ENCODE data around the gene KCNQ5. TPM values are rescaled to one million over a fixed set of nuclear protein-coding genes. Genes with fewer than 3 reads are reported as not detected.

KCNQ5 gene
- total RNA-seq, 4 donors from 2014 or later, result 0.96 to 3.4 (median 1.5) TPM

DNA sequence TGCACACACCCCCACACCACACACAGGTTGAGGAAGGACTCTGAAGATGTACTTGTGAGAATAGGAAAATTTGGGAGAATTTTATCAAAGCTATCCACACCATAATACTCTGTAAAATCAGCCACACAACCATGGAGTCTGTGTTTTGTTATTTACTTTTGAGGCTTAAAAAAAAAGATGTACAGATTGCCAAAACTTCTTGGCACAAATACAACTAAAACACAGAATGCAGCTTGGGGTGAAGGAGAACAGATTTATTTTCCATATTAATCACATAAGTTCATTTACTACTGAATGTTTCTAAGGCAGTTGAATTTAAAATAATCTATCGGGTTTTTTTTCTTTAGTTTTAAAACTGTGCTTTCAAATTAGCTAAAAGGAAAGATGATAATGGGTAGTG lies 32.8 kb upstream of the KCNQ5 start:
- WGBS, 2 donors (ENCODE audit: low coverage in 1 of 2), result 8 to 45% methylated on average over 1 of the region's 1 CpG
- Histone ChIP-seq H3K27ac (no peak overlapping the region), H3K4me3 (no peak overlapping the region), H3K9me3 (no peaks in the 10 kb centered on the region), H3K4me1 (no peaks in the 10 kb centered on the region), H3K27me3 (no peaks in the 10 kb centered on the region), H3K36me3 (no peaks in the 10 kb centered on the region)
- no peak for TF ChIP-seq POLR2A (IDR thresholded peaks at IDR 0.05)
- TF ChIP-seq, protein P1, sequence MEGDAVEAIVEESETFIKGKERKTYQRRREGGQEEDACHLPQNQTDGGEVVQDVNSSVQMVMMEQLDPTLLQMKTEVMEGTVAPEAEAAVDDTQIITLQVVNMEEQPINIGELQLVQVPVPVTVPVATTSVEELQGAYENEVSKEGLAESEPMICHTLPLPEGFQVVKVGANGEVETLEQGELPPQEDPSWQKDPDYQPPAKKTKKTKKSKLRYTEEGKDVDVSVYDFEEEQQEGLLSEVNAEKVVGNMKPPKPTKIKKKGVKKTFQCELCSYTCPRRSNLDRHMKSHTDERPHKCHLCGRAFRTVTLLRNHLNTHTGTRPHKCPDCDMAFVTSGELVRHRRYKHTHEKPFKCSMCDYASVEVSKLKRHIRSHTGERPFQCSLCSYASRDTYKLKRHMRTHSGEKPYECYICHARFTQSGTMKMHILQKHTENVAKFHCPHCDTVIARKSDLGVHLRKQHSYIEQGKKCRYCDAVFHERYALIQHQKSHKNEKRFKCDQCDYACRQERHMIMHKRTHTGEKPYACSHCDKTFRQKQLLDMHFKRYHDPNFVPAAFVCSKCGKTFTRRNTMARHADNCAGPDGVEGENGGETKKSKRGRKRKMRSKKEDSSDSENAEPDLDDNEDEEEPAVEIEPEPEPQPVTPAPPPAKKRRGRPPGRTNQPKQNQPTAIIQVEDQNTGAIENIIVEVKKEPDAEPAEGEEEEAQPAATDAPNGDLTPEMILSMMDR (IDR thresholded peaks at IDR 0.05), result no peak
- TF ChIP-seq EP300 (IDR thresholded peaks at IDR 0.05), result no peak
- no peak for TF ChIP-seq POLR2AphosphoS5 (IDR thresholded peaks at IDR 0.05)
- no peak for ATAC-seq

DNA sequence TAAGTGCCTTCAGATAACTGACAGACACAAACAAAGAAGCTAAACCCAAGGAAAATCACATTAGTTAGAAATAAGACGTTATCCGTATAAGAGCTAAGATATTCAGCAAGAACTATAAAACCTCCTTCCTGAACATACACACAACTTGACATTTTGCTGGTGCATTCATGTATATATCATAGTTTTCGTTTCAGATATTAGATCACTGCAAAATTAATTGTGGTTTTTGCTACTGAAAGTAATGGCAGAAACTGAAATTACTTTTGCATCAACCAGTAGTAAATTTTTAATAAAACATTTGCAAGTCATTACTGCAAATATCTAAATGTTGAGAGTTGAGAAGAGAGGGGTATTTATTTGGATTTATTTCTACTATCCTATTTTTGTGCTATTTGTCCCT lies 26.1 kb upstream of the KCNQ5 start:
- no peaks in the 10 kb centered on the region for H3K9me3 ChIP-seq
- H3K27ac ChIP-seq, result no peak overlapping the region
- no peaks in the 10 kb centered on the region for H3K27me3 ChIP-seq
- no peak overlapping the region for H3K4me3 ChIP-seq
- H3K36me3 ChIP-seq, result no peaks in the 10 kb centered on the region
- 69 to 86% methylated on average over 3 of the region's 3 CpGs for WGBS, 2 donors (ENCODE audit: low coverage in 1 of 2)
- TF ChIP-seq POLR2AphosphoS5 (IDR thresholded peaks at IDR 0.05) (no peak), POLR2A (IDR thresholded peaks at IDR 0.05) (no peak), EP300 (IDR thresholded peaks at IDR 0.05) (no peak)
- TF ChIP-seq, protein P1 (IDR thresholded peaks at IDR 0.05), result no peak
- no peak for ATAC-seq
- no peaks in the 10 kb centered on the region for H3K4me1 ChIP-seq

DNA sequence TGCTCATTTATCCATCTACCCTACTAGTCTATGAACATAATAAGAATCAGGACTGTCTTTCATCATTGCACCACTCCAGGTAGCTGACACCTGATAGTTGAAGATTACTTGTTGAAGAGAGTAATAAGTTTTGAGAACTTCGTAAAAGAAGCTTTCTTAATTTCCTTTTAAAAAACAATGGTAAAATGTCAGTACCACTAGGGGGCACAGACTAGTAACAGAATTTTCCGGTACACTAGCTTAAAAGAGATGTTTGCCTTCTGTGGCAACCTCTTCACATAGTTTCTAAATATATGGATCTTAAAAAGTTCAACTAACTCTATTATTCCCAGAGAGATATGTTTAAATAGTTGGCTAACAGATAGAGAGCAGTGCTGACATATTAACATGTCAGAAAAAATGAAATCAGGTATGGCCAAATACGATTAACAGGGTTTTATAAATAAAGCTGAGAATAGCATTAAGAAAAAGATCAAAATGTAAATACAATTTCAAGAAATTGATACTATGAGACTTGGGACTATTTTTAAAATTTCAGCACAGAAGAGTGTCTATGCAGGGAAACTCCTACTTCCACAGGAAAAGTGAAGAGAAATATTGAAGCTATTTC lies 5.4 kb upstream of the KCNQ5 start:
- 14 to 17% methylated on average over 3 of the region's 3 CpGs for WGBS, 2 donors (ENCODE audit: low coverage in 1 of 2)
- Histone ChIP-seq H3K27me3 (peaks cover under 1% of the 10 kb centered on the region), H3K36me3 (no peaks in the 10 kb centered on the region), H3K4me1 (peaks cover 0 to 24% (median 0%) of the 10 kb centered on the region in 3 donors), H3K4me3 (no peak overlapping the region), H3K27ac (no peak overlapping the region), H3K9me3 (no peaks in the 10 kb centered on the region)
- TF ChIP-seq POLR2A (IDR thresholded peaks at IDR 0.05) (no peak), EP300 (IDR thresholded peaks at IDR 0.05) (no peak), POLR2AphosphoS5 (IDR thresholded peaks at IDR 0.05) (no peak)
- TF ChIP-seq, protein P1 (IDR thresholded peaks at IDR 0.05), result peak; percentile 58 to 68 (median 63)
- ATAC-seq, result no peak

DNA sequence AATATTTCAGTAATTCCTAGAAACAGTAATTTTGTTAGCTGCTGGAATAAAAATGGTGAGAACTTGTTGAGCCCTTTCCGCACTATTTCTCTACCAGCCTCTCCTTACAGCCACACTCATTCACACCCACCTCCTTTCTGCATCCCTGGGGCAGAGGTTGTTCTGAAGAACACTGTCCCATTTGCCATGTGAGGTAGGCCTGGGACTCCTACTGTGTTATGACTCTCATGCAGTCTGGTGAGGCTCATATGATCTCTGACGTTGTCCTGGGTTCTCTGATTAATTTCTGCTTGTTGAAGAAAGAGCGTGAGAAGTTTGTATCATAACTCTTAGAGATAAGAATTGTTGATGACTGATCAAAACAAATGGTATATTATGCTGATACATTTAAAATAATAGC lies 4.1 kb upstream of the KCNQ5 start:
- H3K9me3 ChIP-seq, result no peaks in the 10 kb centered on the region
- no peak for ATAC-seq
- TF ChIP-seq POLR2AphosphoS5 (IDR thresholded peaks at IDR 0.05) (no peak), EP300 (IDR thresholded peaks at IDR 0.05) (no peak), POLR2A (IDR thresholded peaks at IDR 0.05) (no peak)
- TF ChIP-seq, protein P1 (IDR thresholded peaks at IDR 0.05), result no peak
- H3K27me3 ChIP-seq, result peaks cover 13% of the 10 kb centered on the region
- no peak overlapping the region for H3K4me3 ChIP-seq
- no peaks in the 10 kb centered on the region for H3K36me3 ChIP-seq
- peaks cover 0 to 36% (median 4%) of the 10 kb centered on the region in 3 donors for H3K4me1 ChIP-seq
- no peak overlapping the region for H3K27ac ChIP-seq
- 87 to 88% methylated on average over 3 of the region's 3 CpGs for WGBS, 2 donors (ENCODE audit: low coverage in 1 of 2)
